Activated CD8-positive, alpha-beta memory T cell treated with anti-CD3 and anti-CD28 coated beads for 36 hours (primary cell): Measurements from ENCODE around the gene SIN3B. TPM values are rescaled to one million over a fixed set of nuclear protein-coding genes. Genes with fewer than 3 reads are reported as not detected.

Source experiments
- CTCF ChIA-PET: fragments of 350-600 bp; sonication (Branson Sonifier 250); formaldehyde crosslinking; loops from one replicate; lab custom pipeline; 2021; ENCODE audit warnings: antibody characterized with exemption; lab: Charles Lee
- POLR2A ChIA-PET: fragments of 350-600 bp; sonication (Branson Sonifier 250); formaldehyde crosslinking; loops from one replicate; lab custom pipeline; 2021; ENCODE audit warnings: antibody characterized with exemption; lab: Charles Lee
- total RNA-seq, 2 experiments: library from RNA; stranded (reverse); gene quantifications; one replicate each; pipeline ENCODE4 v1.2.3, GENCODE V29; 2021

SIN3B gene
- total RNA-seq, 2 experiments from 2014 or later: 29.9 to 31.3 TPM

DNA sequence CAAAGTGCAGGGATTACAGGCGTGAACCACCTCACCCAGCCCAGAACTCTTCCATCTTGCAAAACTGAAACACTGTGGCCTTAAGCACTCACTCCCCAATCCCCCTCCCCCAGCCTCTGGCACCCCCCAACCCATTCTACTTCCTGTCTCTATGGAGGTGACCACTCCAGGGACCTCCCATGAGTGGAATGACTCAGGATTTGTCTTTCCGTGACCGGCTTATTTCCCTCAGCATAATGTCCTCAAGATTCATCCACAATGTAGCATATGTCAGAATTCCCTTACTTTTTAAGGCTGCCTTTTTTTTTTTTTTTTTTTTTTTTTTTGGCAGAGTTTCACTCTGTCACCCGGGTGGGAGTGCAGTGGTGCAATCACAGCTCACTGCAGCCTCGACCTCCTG, 56.0 kb downstream of the SIN3B start:
- CTCF ChIA-PET: interaction anchor here (0.6 kb wide), 1 partner anchor 97 kb away, joined by 4 read pairs; no protein-coding TSS in a partner anchor

GRCh38 chr19:16886305-16886880, 57.2 kb downstream of the SIN3B start:
- ChIA-PET CTCF (no interaction called here), POLR2A (no interaction called here)

More for the DNA sequence above, 56.0 kb downstream of the SIN3B start:
- POLR2A ChIA-PET: no interaction called here

DNA sequence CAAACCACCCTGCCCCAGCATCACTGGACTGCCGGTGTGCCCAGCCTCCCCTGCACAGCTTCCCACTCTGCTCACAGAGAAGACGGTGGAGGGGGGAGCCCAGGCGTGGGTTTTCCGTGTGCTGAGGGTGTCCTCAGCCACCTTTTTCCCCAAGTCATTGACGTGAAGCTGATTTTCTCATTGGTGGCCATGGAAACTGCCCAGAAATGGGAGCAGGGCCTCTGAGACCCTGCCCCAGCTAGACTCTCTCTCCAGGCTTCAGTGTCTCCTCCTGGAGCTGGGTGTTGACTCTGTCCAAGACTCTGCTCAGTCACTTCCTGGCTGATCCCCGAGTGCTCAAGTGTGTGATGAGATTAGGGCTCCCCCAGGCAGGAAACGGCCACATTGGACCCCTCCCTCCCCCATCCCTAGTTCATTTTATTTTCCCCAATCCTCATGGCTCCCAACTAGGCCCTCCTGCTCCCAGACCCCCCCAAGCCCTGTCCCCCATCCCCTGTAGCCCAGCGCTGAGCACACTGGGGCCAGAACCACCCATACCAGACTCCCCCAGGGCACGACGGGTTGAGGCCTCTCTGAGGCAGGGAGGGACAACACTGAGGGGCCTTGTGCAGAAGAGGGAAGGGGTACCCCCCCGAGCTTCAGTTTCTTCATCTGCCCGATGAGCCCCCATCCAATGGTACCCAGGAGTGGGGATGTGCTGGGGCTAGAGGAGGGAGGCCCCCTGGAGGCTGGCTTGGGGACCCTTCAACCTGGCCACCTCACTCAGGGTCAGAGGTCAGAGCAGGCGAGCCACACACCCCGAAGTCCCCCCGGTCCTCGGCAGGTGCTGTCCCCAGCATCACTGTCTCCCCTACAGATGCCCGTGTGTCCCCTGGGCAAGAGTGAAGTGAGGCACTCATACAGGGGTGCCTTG, 58.4 kb downstream of the SIN3B start:
- CTCF ChIA-PET: no interaction called here
- POLR2A ChIA-PET: no interaction called here

DNA sequence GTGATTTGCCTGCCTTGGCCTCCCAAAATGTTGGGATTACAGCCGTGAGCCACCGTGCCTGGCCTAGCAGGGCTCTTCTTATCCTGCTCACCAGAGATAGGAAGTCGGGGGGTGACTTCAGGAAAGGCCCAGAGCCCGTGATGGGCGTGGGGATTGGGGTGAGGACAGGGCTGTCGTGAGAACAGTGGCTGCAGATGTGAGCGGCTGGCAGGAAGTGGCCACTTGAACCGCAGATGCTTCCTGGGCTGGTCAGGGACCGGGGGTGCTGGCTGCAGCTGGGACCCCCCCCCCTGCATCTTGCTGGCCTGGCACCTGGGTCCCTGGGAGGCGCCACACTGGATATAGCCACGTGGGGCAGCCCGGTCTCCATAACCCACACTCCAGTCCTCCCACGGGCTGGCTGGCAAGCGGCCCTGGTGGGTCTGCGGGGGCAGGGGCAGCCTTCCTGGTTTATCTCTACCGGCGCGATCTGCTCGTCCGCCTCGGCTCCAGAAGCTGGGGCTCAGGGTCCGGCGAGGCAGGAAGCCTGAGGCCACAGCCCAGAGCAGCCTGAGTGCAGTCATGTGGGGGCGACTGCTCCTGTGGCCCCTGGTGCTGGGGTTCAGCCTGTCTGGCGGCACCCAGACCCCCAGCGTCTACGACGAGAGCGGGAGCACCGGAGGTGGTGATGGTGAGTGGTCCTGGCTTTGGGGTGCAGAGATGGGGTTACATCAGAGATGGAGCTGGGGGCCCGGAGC, 59.6 kb downstream of the SIN3B start, which contains the start of gene F2RL3:
F2RL3 (plus strand) TSS at position 371 of the 737 bp plus-strand sequence; CDS start at position 562, 191 bp downstream.
- POLR2A ChIA-PET: no interaction called here
- CTCF ChIA-PET: interaction anchor here (0.7 kb wide), 1 partner anchor 147 kb away, joined by 3 read pairs; no protein-coding TSS in a partner anchor

DNA sequence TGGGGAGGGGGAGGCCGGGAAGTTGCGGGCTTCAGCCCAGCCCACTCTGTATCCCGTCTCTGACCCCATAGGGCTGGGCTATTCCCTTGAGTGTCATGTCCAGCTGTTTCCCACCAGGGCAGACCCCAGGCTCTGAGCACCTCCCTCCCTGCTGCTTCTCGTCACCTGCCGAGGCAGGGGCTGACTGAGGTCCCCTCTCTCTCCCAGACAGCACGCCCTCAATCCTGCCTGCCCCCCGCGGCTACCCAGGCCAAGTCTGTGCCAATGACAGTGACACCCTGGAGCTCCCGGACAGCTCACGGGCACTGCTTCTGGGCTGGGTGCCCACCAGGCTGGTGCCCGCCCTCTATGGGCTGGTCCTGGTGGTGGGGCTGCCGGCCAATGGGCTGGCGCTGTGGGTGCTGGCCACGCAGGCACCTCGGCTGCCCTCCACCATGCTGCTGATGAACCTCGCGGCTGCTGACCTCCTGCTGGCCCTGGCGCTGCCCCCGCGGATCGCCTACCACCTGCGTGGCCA, 60.2 kb downstream of the SIN3B start:
- POLR2A ChIA-PET: no interaction called here
- CTCF ChIA-PET: no interaction called here

- CTCF ChIA-PET: no interaction called here
- POLR2A ChIA-PET: no interaction called here
These were observed 60.8 kb downstream of the SIN3B start for GRCh38 chr19:16889883-16890460.

- CTCF ChIA-PET: interaction anchor here (0.6 kb wide), 1 partner anchor 63 kb away, joined by 5 read pairs; no protein-coding TSS in a partner anchor
- POLR2A ChIA-PET: no interaction called here
These were observed 61.4 kb downstream of the SIN3B start for GRCh38 chr19:16890461-16891184.

DNA sequence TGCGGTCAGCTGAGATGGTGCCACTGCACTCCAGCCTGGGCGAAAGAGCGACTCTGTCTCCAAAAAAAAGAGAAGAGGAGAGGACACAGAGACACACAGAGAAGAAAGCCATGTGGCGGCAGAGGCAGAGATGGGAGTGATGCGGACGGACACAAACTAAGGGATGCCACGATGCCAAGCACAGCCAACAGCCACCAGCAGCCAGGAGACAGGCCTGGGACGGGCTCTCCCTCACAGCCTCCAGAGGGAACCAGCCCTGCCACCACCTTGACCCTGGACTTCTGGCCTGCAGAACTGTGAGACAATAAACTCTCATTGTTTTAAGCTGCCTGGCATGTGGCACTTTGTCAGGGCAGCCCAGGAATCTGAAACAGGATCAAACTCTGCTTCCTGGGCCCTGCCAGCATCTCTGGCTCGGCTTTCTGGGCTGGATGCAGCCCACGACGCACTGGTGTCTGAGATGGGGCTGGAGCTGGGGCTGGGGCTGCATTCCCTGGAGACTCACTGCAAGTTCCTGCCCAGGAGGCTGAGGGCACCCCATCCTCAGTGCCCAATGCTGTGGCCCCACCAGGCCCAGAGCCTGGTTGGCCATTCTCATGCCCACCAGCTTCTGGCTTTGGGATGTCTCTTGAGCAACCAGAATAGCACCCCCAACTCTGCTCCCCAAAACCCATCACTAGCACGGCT, 62.6 kb downstream of the SIN3B start:
- ChIA-PET CTCF (interaction anchor here (0.8 kb wide), 1 partner anchor 120 kb away, joined by 6 read pairs; no protein-coding TSS in a partner anchor), POLR2A (no interaction called here)

DNA sequence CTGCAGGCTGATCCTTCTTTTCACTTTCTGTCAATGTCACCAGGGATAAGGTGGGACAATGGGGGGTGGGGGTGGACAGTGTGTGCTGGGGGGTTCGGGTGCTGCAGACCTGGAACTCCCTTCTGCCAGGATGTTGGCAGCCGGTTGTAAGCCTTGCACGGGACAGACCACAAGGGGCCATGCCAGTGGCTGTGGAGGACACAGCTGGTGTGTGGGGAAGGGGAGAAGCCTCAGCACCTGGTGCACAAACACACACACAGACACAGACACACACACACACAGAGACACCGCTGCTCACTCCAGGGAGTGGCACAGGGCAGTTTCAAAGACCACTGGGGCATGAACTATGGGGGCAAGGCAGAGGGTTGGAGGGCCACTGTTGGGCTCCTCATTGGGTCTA, 63.2 kb downstream of the SIN3B start:
- ChIA-PET POLR2A (no interaction called here), CTCF (no interaction called here)

GRCh38 chr19:16892868-16893685, 63.9 kb downstream of the SIN3B start:
- POLR2A ChIA-PET: no interaction called here
- CTCF ChIA-PET: no interaction called here

DNA sequence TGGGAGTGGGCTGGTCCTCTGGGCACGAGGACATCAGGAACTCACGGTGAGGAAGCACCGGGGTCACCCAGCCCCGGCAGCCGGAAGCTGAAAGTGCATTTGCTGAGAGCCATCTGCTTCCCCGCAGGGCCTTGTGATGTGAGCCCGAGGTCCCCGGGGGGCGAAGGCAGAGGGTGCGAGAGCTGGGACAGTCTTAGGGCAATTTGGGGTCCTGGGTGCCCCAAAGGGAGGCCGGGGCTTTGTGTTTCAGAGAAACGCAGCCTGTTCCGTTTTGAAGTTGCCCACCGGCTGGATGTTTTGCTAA, 64.4 kb downstream of the SIN3B start:
- ChIA-PET POLR2A (no interaction called here), CTCF (no interaction called here)

DNA sequence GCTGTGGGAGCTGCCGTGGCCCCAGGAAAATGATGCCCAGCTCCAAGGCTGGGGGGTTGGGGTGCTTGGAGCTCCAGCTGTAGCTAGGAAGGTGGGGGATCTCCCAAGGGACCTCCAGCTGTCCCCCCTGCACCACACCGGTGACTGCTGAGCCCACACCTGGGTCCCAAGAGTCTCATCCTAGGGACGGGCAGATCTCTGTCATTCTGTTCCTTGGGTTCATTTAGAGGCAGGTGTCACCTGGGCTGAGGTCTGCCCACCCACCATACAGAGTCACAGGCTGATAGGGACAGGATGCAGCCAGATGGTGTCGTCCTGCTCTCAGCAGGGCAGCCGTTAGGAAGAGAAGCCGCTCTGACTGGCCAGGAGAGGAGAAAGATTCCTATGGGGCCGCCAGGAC, 64.9 kb downstream of the SIN3B start:
- ChIA-PET POLR2A (interaction anchor here (0.6 kb wide), 1 partner anchor 123 kb away, joined by 3 read pairs; no protein-coding TSS in a partner anchor), CTCF (no interaction called here)

GRCh38 chr19:16895467-16896145, 66.4 kb downstream of the SIN3B start:
- ChIA-PET CTCF (no interaction called here), POLR2A (interaction anchor here (0.7 kb wide), 1 partner anchor 573 kb away, joined by 3 read pairs; no protein-coding TSS in a partner anchor)

DNA sequence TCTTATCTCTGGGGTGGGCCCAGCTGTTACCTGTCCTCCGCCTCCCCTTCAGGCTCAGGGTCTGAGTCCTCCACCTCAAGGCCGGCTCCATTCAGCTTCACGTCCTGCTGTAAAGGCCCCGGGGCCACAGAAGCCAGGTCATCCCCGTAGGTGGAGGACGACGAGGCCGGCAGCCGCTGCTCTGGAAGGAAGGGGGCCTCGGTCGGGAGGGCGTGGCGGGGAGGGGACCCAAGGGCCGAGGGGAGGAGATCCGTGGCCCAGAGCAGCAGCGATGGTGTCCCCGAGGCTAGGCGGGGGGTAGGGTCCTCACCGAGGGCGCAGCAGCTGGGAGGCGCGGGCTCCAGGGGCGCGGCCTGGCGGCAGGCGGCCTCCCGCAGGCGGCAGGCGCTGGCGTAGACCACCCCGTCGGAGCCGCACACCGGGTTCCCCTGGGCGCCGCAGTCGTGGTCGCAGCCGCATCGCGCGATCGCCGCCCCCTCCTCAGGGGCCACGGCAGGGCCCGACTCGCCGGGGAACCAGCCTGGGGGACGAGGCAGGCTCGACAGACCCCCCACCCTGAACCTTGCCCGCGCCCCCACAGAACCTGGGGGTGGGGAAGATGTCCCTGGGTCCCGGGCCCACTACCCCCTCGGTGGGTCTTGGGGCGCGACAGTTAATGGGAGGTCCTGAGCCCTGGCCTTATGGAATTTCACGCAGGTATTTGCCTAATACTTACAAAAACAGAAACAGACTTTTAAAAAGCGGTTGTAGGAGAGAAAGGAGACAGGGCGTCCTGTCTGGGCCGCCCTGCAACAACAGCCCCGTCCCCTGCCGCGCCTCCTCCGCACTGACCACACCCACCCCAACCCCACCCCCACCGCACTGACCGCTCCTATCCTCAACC, 67.2 kb downstream of the SIN3B start:
- CTCF ChIA-PET: no interaction called here
- POLR2A ChIA-PET: no interaction called here

DNA sequence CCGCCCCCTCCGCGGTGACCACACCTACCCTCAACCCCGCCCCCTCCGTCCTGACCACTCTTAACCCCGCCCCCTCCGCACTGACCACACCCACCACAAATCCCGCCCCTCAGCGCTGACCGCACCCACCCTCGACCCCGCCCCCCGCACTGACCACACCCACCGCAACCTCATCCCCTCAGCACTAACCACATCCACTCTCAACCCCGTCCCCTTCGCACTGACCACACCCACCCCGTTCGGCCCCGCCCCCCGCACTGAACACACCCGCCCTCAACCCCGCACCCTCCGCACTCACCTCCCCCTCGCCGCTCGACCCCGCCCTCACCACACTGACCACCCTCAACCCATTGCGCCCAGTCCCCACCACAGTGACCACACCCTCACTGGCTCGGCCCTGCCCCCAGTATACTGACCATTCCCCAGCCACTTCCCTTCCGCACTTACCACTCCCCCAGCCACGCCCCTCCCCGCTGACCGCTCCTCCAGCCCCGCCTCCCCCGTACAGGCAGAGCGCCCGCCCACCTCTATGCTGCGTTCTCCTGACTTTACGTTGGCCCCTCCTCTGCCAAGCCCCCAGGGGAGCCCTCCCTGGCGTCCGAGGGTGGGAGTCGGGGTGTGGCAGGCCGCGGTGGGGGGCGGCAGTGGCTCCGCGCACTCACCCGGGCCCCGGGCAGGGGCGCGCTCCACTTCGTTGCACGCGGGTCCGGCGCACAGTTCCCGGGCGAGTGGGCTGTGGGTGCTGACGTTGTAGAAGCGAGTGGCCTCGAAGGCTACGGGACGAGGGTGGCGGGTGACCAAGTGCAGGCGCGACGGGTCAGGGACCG, 68.0 kb downstream of the SIN3B start:
- CTCF ChIA-PET: no interaction called here
- POLR2A ChIA-PET: no interaction called here
